ENCODE results near the gene ACYP2. TPM values are rescaled to one million over a fixed set of nuclear protein-coding genes. Genes with fewer than 3 reads are reported as not detected.
"Not testable (repeated sequence)": the region's sequence is repeated elsewhere in the genome, so short reads cannot be mapped to it uniquely, and the experiment has no call there.

ACYP2 gene
- total RNA-seq, 1 donor from 2014 or later: 7.0 TPM

DNA sequence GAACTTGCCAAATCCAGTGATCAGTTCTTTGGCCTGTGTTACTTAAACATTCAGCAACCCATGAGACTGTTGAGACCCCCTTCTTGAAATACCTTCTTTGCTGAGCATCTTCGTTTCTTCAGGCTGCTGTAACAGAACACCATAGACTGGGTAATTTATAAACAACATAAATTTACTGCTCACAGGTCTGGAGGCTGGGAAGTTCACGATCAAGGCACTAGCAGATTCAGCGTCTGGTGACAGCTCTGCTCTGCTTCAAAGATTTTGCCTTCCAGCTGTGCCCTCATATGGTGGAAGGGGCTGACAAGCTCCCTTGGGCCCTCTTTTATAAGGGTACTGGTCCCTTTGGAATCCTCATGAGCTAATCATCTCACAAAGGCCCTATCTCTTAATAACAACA, 169.4 kb downstream of the ACYP2 start:
- Mint-ChIP-seq H3K4me1 (ENCODE audit: unreplicated experiment) (no peaks in the 10 kb centered on the region), H3K27ac (ENCODE audit: unreplicated experiment) (no peak overlapping the region), H3K9me3 (ENCODE audit: unreplicated experiment) (no peaks in the 10 kb centered on the region), H3K27me3 (ENCODE audit: unreplicated experiment) (peaks cover 6% of the 10 kb centered on the region), H3K4me3 (ENCODE audit: unreplicated experiment) (no peak overlapping the region), H3K36me3 (ENCODE audit: low read depth, unreplicated experiment) (no peaks in the 10 kb centered on the region)
- DNase-seq (ENCODE audit: low spot score): no peak
- TF ChIP-seq, protein P1, sequence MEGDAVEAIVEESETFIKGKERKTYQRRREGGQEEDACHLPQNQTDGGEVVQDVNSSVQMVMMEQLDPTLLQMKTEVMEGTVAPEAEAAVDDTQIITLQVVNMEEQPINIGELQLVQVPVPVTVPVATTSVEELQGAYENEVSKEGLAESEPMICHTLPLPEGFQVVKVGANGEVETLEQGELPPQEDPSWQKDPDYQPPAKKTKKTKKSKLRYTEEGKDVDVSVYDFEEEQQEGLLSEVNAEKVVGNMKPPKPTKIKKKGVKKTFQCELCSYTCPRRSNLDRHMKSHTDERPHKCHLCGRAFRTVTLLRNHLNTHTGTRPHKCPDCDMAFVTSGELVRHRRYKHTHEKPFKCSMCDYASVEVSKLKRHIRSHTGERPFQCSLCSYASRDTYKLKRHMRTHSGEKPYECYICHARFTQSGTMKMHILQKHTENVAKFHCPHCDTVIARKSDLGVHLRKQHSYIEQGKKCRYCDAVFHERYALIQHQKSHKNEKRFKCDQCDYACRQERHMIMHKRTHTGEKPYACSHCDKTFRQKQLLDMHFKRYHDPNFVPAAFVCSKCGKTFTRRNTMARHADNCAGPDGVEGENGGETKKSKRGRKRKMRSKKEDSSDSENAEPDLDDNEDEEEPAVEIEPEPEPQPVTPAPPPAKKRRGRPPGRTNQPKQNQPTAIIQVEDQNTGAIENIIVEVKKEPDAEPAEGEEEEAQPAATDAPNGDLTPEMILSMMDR (IDR thresholded peaks at IDR 0.05; ENCODE audit: unreplicated experiment): no peak

DNA sequence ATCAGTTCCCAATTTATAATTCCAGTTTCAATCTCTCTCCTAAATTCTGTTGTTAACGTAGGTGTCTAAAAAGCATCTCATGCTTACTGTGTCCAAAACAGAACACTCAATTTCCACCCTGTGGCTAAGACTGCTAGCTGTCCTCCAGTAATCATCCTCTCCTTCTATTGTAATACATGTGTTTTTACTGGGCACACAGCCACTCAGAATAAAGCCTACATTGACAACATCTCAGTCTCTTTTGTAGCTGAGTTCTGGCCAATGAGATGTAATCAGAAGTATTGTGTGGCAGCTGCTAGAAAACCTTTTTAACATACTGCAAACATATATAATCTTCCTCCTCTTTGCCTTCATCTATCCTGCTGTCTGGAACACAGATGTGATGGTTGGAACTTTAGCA, 170.0 kb downstream of the ACYP2 start:
- Mint-ChIP-seq H3K4me1 (ENCODE audit: unreplicated experiment) (no peaks in the 10 kb centered on the region), H3K27me3 (ENCODE audit: unreplicated experiment) (peaks cover 6% of the 10 kb centered on the region), H3K9me3 (ENCODE audit: unreplicated experiment) (no peaks in the 10 kb centered on the region), H3K4me3 (ENCODE audit: unreplicated experiment) (no peak overlapping the region), H3K27ac (ENCODE audit: unreplicated experiment) (no peak overlapping the region), H3K36me3 (ENCODE audit: low read depth, unreplicated experiment) (no peaks in the 10 kb centered on the region)
- TF ChIP-seq, protein P1 (IDR thresholded peaks at IDR 0.05; ENCODE audit: unreplicated experiment): no peak
- DNase-seq (ENCODE audit: low spot score): no peak

DNA sequence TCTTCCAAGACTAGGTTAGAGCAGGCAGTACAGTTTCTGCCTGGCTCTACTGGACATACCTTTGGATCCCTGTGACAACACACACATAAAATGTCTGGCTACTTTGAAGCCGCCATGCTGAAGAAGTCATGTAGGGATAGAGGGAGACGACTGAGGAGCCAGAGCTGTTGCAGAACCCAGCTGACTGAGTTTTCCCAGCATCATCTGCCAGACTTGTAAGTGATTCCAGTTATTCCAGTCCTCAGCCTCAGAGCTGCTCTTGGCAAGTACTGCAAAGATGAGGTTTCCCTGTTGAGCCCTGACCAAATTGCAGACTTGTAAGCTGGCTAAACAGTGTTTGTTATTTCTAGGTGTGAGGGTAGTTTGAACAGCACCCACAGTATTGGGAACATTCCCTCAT, 172.1 kb downstream of the ACYP2 start:
- no peaks in the 10 kb centered on the region for H3K36me3 Mint-ChIP-seq (ENCODE audit: low read depth, unreplicated experiment)
- H3K4me1 Mint-ChIP-seq (ENCODE audit: unreplicated experiment): no peaks in the 10 kb centered on the region
- H3K27me3 Mint-ChIP-seq (ENCODE audit: unreplicated experiment): peaks cover 4% of the 10 kb centered on the region
- DNase-seq (ENCODE audit: low spot score): no peak
- no peaks in the 10 kb centered on the region for H3K9me3 Mint-ChIP-seq (ENCODE audit: unreplicated experiment)
- H3K4me3 Mint-ChIP-seq (ENCODE audit: unreplicated experiment): no peak overlapping the region
- TF ChIP-seq, protein P1 (IDR thresholded peaks at IDR 0.05; ENCODE audit: unreplicated experiment): no peak
- no peak overlapping the region for H3K27ac Mint-ChIP-seq (ENCODE audit: unreplicated experiment)

DNA sequence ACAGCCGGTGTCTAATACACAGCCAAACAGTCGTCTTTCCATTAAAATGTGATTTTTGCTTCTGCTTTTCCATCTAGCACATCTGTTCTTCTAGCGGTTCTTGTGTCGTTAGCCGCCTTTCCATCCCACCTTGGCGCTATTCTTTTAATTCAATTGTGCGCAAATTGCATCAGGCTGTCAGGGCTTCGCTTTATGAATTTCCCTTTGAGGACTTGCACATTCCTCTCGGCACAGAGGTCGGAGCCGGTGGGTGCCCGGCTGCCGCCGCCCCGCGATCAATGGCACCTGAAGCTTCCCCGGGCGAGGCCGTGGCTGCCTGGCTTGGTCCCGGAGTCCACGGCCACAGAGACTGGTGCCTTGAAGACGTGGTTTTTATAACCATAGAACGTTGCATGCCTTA, 174.5 kb downstream of the ACYP2 start:
- TF ChIP-seq, protein P1 (IDR thresholded peaks at IDR 0.05; ENCODE audit: unreplicated experiment): no peak
- no peak for DNase-seq (ENCODE audit: low spot score)
- Mint-ChIP-seq H3K4me1 (ENCODE audit: unreplicated experiment) (no peaks in the 10 kb centered on the region), H3K4me3 (ENCODE audit: unreplicated experiment) (no peak overlapping the region), H3K27ac (ENCODE audit: unreplicated experiment) (no peak overlapping the region), H3K36me3 (ENCODE audit: low read depth, unreplicated experiment) (no peaks in the 10 kb centered on the region), H3K27me3 (ENCODE audit: unreplicated experiment) (no peaks in the 10 kb centered on the region), H3K9me3 (ENCODE audit: unreplicated experiment) (no peaks in the 10 kb centered on the region)

DNA sequence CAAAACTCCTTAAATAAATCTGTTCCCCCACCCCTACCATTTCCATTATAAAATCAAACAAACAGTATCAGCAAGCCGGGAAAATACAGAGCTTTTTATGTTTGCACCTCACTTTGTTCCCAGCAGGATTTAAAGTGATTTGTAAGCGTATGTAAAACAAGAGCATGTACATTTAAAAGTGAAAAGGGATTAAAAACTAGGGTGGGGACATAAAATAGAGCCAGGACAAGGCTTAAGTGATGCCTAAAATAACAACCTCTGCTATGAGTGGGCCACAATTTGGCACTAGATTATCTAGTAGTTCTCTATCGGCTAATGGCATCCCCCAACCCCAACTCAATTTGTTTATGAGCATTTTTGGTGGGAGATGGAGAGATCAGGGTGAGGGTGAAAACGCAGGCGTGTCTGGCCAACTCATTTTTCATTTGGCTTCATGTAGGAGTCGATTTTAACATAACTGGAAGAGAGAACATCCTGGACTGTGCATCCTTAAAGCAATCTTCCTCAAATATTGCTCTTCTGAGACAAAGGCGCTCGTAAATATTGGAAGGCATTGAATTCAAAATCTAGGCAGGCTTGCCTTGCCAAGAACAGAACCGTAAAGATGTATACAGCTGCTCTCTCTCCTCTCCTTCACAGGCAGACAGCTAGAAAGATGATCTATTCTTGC, 175.1 kb downstream of the ACYP2 start:
- H3K27ac Mint-ChIP-seq (ENCODE audit: unreplicated experiment): no peak overlapping the region
- TF ChIP-seq, protein P1 (IDR thresholded peaks at IDR 0.05; ENCODE audit: unreplicated experiment): no peak
- no peak overlapping the region for H3K4me3 Mint-ChIP-seq (ENCODE audit: unreplicated experiment)
- H3K9me3 Mint-ChIP-seq (ENCODE audit: unreplicated experiment): no peaks in the 10 kb centered on the region
- H3K4me1 Mint-ChIP-seq (ENCODE audit: unreplicated experiment): no peaks in the 10 kb centered on the region
- no peaks in the 10 kb centered on the region for H3K36me3 Mint-ChIP-seq (ENCODE audit: low read depth, unreplicated experiment)
- no peaks in the 10 kb centered on the region for H3K27me3 Mint-ChIP-seq (ENCODE audit: unreplicated experiment)
- DNase-seq (ENCODE audit: low spot score): no peak

DNA sequence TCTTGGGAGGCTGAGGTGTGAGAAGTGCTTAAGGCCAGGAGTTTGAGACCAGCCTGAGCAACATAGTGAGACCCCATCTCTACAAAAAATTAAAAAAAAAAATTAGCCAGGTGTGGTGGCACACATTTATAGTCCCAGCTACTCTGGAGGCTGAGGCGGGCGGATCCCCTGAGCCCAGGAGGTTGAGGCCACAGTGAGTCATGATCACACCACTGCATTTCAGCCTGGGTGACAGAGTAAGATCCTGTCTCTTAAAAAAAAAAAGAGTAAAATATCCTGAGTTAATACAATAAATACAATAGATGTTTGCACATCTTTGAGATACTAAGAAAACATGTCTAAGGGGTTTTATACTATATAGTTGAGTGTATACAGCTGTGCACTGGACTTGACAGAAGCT, 179.2 kb downstream of the ACYP2 start:
- not testable (repeated sequence) for DNase-seq (ENCODE audit: low spot score); H3K9me3 Mint-ChIP-seq (ENCODE audit: unreplicated experiment); H3K4me1 Mint-ChIP-seq (ENCODE audit: unreplicated experiment)

More for the DNA sequence above, 179.2 kb downstream of the ACYP2 start:
- H3K36me3 Mint-ChIP-seq (ENCODE audit: low read depth, unreplicated experiment); H3K4me3 Mint-ChIP-seq (ENCODE audit: unreplicated experiment); H3K27ac Mint-ChIP-seq (ENCODE audit: unreplicated experiment); H3K27me3 Mint-ChIP-seq (ENCODE audit: unreplicated experiment): not testable (repeated sequence)

Data from endothelial cell (in vitro differentiated cells).